ENCODE data around the gene APBB1. TPM values are rescaled to one million over a fixed set of nuclear protein-coding genes. Genes with fewer than 3 reads are reported as not detected.

The APBB1 gene
- total and polyA plus RNA-seq, 2 donors (not counting 1 experiment from before 2014, with no cell fraction given), result 23.4 to 32.5 TPM

GRCh38 chr11:6457581-6458320 is 38.9 kb upstream of the APBB1 start:
- no peak overlapping the region for H3K4me3 Mint-ChIP-seq
- Histone ChIP-seq H3K27me3 (replicated peaks in 1 of 4; ENCODE audit: control extremely low read depth in 1 of 4, control insufficient read depth in 3 of 4, insufficient read depth in 4 of 4, low read length in 3 of 4) (no peaks in the 10 kb centered on the region), H3K4me2 (replicated peaks; ENCODE audit: low read depth, low read length, poor library complexity, severe bottlenecking) (no peak overlapping the region), H3K9ac (ENCODE audit: low read length) (no peak overlapping the region), H3K4me1 (ENCODE audit: control insufficient read depth in 2 of 2, insufficient read depth in 2 of 2, low read length in 2 of 2) (no peaks in the 10 kb centered on the region), H3K36me3 (replicated peaks in 1 of 2; ENCODE audit: control extremely low read depth in 1 of 2, control insufficient read depth in 1 of 2, extremely low read depth in 1 of 2, insufficient read depth in 2 of 2, low read length in 1 of 2) (peaks cover 0 to 18% of the 10 kb centered on the region in 2 experiments), H2AFZ (ENCODE audit: insufficient read depth, low read depth, low read length, poor library complexity, severe bottlenecking) (no peak overlapping the region), H4K20me1 (ENCODE audit: control insufficient read depth, insufficient read depth, low read length, poor library complexity, severe bottlenecking) (no peaks in the 10 kb centered on the region), H3K9me3 (ENCODE audit: control extremely low read depth in 1 of 3, control insufficient read depth in 2 of 3, insufficient read depth in 1 of 3, low read length in 2 of 3) (no peaks in the 10 kb centered on the region), H3K79me2 (ENCODE audit: control insufficient read depth, insufficient read depth, low read length) (no peaks in the 10 kb centered on the region), H3K27ac (ENCODE audit: low read length in 2 of 2) (no peak overlapping the region), H3K4me3 (ENCODE audit: control extremely low read depth in 1 of 5, extremely low read depth in 1 of 5, insufficient read depth in 1 of 5, low read depth in 2 of 5, low read length in 4 of 5) (no peak overlapping the region)
- ChIA-PET CTCF (interaction anchor here (1.2 kb wide), 1 partner anchor 95 kb away, joined by 3 read pairs; no protein-coding TSS in a partner anchor), POLR2A (no interaction called here)
- no peaks in the 10 kb centered on the region for H3K9me3 Mint-ChIP-seq (ENCODE audit: insufficient read depth)
- no peaks in the 10 kb centered on the region for H3K27me3 Mint-ChIP-seq
- WGBS (ENCODE audit: insufficient coverage), result 95% methylated on average over 22 of the region's 26 CpGs
- H3K27ac Mint-ChIP-seq, result no peak overlapping the region
- TF ChIP-seq EZH2 (IDR thresholded peaks at IDR 0.05; ENCODE audit: borderline replicate concordance, insufficient read depth, low read depth, low read length, poor library complexity, severe bottlenecking), result no peak
- no peak for TF ChIP-seq CTCF (IDR thresholded peaks at IDR 0.05)
- DNase-seq (no peak), ATAC-seq (ENCODE audit: low read depth) (no peak)
- intact Hi-C loops (cut with micrococcal nuclease), result no loop called here
- H3K4me1 Mint-ChIP-seq, result no peaks in the 10 kb centered on the region

- POLR2A ChIA-PET, result interaction anchor here (0.6 kb wide), 1 partner anchor 72 kb away, joined by 12 read pairs; no protein-coding TSS in a partner anchor
- no peak overlapping the region for H3K4me3 Mint-ChIP-seq
- H3K9ac ChIP-seq (ENCODE audit: low read length), result no peak overlapping the region
Observed at GRCh38 chr11:6456361-6457073, 37.6 kb upstream of the APBB1 start.

More at GRCh38 chr11:6456361-6457073, 37.6 kb upstream of the APBB1 start:
- H3K36me3 ChIP-seq (replicated peaks in 1 of 2; ENCODE audit: control extremely low read depth in 1 of 2, control insufficient read depth in 1 of 2, extremely low read depth in 1 of 2, insufficient read depth in 2 of 2, low read length in 1 of 2), result peaks cover 0 to 18% of the 10 kb centered on the region in 2 experiments
- no peaks in the 10 kb centered on the region for H3K27me3 ChIP-seq (replicated peaks in 1 of 4; ENCODE audit: control extremely low read depth in 1 of 4, control insufficient read depth in 3 of 4, insufficient read depth in 4 of 4, low read length in 3 of 4)
- no peak overlapping the region for H3K4me3 ChIP-seq (ENCODE audit: control extremely low read depth in 1 of 5, extremely low read depth in 1 of 5, insufficient read depth in 1 of 5, low read depth in 2 of 5, low read length in 4 of 5)
- H3K4me1 ChIP-seq (ENCODE audit: control insufficient read depth in 2 of 2, insufficient read depth in 2 of 2, low read length in 2 of 2), result no peaks in the 10 kb centered on the region
- no peak overlapping the region for H3K4me2 ChIP-seq (replicated peaks; ENCODE audit: low read depth, low read length, poor library complexity, severe bottlenecking)
- no peaks in the 10 kb centered on the region for H3K79me2 ChIP-seq (ENCODE audit: control insufficient read depth, insufficient read depth, low read length)
- no peaks in the 10 kb centered on the region for H3K9me3 ChIP-seq (ENCODE audit: control extremely low read depth in 1 of 3, control insufficient read depth in 2 of 3, insufficient read depth in 1 of 3, low read length in 2 of 3)
- no peak for TF ChIP-seq EZH2 (IDR thresholded peaks at IDR 0.05; ENCODE audit: borderline replicate concordance, insufficient read depth, low read depth, low read length, poor library complexity, severe bottlenecking)
- no peak for TF ChIP-seq CTCF (IDR thresholded peaks at IDR 0.05)
- DNase-seq, result no peak
- no peaks in the 10 kb centered on the region for H3K9me3 Mint-ChIP-seq (ENCODE audit: insufficient read depth)
- H3K27ac ChIP-seq (ENCODE audit: low read length in 2 of 2), result no peak overlapping the region
- no peaks in the 10 kb centered on the region for H3K27me3 Mint-ChIP-seq
- H3K27ac Mint-ChIP-seq, result no peak overlapping the region
- intact Hi-C loops (cut with micrococcal nuclease), result no loop called here
- CTCF ChIA-PET, result interaction anchor here (1.2 to 2.0 kb wide), 4 partner anchors 13 to 93 kb away, joined by 3 to 9 read pairs (median 3); no protein-coding TSS in a partner anchor
- no peaks in the 10 kb centered on the region for H3K4me1 Mint-ChIP-seq
- WGBS (ENCODE audit: insufficient coverage), result 97% methylated on average over 56 of the region's 56 CpGs
- H2AFZ ChIP-seq (ENCODE audit: insufficient read depth, low read depth, low read length, poor library complexity, severe bottlenecking), result no peak overlapping the region
- no peaks in the 10 kb centered on the region for H4K20me1 ChIP-seq (ENCODE audit: control insufficient read depth, insufficient read depth, low read length, poor library complexity, severe bottlenecking)
- no peak for ATAC-seq (ENCODE audit: low read depth)
